Erythroblast (primary cell): Measurements from ENCODE around the gene TSPOAP1.

ENCODE experiments used
- GATA1 ChIP-seq: IDR thresholded peaks from 2 replicates; pipeline ENCODE4 v1.6.1; 2011; ENCODE audit warnings: low read depth, mild to moderate bottlenecking, control low read depth, low read length, moderate library complexity
- POLR2A ChIP-seq: IDR thresholded peaks from 2 replicates; pipeline ENCODE4 v1.6.1; 2011; ENCODE audit warnings: mild to moderate bottlenecking, low read length

GRCh38 chr17:58279016-58279711 is 49.4 kb downstream of the TSPOAP1 start:
- TF ChIP-seq POLR2A (no peak), GATA1 (no peak)
